ENCODE measurements around the gene CEP97.

DNA sequence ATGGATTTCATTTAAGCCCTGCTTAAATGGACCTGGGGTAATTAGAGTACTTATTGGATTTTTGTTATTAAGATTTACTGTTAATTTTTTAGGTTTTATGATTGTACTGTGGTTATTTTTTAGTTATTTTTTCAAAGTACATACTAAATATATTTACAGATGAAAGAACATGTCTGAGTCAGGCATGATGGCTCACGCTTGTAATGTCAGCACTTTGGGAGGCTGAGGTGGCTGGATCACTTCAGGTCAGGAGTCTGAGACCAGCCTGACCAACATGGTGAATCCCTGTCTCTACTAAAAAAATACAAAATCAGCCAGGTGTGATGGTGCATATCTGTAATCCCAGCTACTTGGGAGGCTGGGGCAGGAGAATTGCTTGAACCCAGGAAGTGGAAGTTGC is 21.7 kb upstream of the CEP97 start:
- TF ChIP-seq CTCF (IDR thresholded peaks at IDR 0.05; ENCODE audit: poor library complexity) (no peak), EZH2phosphoT487 (IDR thresholded peaks at IDR 0.05; ENCODE audit: low read depth, severe bottlenecking, unreplicated experiment) (no peak)

Measured in hepatocyte (in vitro differentiated cells).